ENCODE results near the gene BNIPL. TPM values are rescaled to one million over a fixed set of nuclear protein-coding genes. Genes with fewer than 3 reads are reported as not detected.

BNIPL gene
- total and polyA plus RNA-seq, 2 donors: 0.52 to 6.2 TPM

DNA sequence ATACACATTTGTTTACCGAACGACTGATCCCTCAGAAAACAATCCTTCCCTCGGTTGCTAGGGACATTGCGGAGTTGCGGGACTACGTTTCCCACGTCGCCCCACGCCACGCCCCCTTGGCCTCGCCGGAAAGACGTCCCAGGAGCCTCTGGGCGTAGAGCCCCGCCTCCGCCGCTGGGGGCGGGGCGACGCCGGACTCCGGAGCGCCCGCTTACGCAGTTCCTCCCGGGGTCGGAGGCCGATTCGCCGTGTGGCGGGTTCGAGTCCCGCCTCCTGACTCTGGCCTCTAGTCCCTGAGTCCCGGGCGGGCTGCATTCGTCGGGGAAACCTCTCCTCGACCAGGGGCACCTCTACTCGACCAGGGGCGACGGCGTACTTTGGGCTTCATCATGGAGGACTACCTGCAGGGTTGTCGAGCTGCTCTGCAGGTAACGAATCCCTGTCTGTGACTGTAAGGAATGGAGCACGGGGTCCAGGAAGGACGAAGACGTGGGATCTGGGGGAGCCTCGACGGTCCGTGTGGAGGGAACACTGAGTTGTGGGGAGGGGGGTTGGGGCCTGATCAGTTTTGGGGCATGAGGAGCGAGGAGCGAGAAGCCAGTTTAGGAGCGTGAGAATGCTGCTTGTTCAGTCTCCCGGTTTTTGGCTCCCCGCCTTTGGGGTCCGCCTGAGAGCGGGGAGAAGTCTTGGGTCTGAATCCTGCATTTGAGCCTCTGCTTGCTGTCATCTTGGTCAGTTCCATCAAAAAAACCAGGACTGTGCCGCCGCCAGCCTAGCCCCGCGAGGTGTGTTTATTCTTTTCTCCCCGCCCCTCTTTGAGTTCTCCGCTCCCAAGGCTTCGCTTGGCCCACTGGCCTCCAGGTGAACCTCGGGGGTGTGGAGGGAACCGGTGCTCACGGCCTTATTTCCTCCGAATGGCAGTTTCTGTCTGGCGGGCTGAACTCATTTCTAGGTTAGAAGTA is 27.9 kb upstream of the BNIPL start, which contains the start of gene PRUNE1:
Gene PRUNE1, plus strand, starts transcription at position 206 of the 962 bp plus-strand sequence. Its CDS starts 184 bp downstream, at position 390.
- Histone ChIP-seq H3K4me1 (ENCODE audit: control insufficient read depth in 2 of 2, insufficient read depth in 2 of 2, low read length in 2 of 2) (peaks cover 37 to 54% of the 10 kb centered on the region in 2 donors), H3K4me3 (ENCODE audit: low read length in 2 of 2) (peak within 1 kb of the TSS; percentile 81 to 93), H3K9me3 (ENCODE audit: control insufficient read depth in 2 of 2, insufficient read depth in 1 of 2, low read length in 1 of 2) (no peaks in the 10 kb centered on the region), H3K27ac (ENCODE audit: low read depth in 1 of 2, low read length in 1 of 2) (peak within 1 kb of the TSS; percentile 84), H3K27me3 (ENCODE audit: control insufficient read depth in 2 of 2, insufficient read depth in 1 of 2, low read length in 1 of 2) (no peaks in the 10 kb centered on the region), H3K36me3 (ENCODE audit: control insufficient read depth in 2 of 2, insufficient read depth in 2 of 2, low read length in 1 of 2) (peaks cover 3 to 6% of the 10 kb centered on the region in 2 donors)
- DNase-seq (ENCODE audit: low read depth in 6 of 9, low spot score in 9 of 9): peak; percentile 86 to 97 (median 90)
- WGBS: under 1% methylated on average over 69 of the region's 69 CpGs

DNA sequence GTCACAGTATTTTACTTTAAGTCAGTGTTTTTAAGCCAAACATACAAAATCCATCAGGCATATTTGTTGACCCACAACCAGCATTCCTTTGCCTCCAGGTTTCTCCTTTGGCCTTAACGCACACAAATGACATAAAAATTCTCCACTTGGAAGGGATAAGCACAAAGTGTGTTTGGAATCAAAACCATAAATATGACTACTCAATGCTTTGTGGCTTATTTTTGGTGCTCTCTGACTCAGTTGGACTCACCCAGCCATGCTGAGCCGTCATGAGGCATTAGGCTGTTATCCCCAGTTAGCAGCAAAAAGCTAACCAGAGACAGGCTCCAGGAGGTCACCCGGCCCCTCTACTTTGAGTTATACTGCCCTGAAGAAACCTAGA is 27.2 kb upstream of the BNIPL start:
- WGBS: 90% methylated on average over 3 of the region's 3 CpGs
- peak overlapping the region; percentile 81 to 93 for H3K4me3 ChIP-seq (ENCODE audit: low read length in 2 of 2)
- no peak overlapping the region for H3K27ac ChIP-seq (ENCODE audit: low read depth in 1 of 2, low read length in 1 of 2)
- no peaks in the 10 kb centered on the region for H3K9me3 ChIP-seq (ENCODE audit: control insufficient read depth in 2 of 2, insufficient read depth in 1 of 2, low read length in 1 of 2)
- H3K4me1 ChIP-seq (ENCODE audit: control insufficient read depth in 2 of 2, insufficient read depth in 2 of 2, low read length in 2 of 2): peaks cover 37 to 48% of the 10 kb centered on the region in 2 donors
- DNase-seq (ENCODE audit: low read depth in 6 of 9, low spot score in 9 of 9): no peak
- H3K27me3 ChIP-seq (ENCODE audit: control insufficient read depth in 2 of 2, insufficient read depth in 1 of 2, low read length in 1 of 2): no peaks in the 10 kb centered on the region
- peaks cover 3 to 6% of the 10 kb centered on the region in 2 donors for H3K36me3 ChIP-seq (ENCODE audit: control insufficient read depth in 2 of 2, insufficient read depth in 2 of 2, low read length in 1 of 2)

DNA sequence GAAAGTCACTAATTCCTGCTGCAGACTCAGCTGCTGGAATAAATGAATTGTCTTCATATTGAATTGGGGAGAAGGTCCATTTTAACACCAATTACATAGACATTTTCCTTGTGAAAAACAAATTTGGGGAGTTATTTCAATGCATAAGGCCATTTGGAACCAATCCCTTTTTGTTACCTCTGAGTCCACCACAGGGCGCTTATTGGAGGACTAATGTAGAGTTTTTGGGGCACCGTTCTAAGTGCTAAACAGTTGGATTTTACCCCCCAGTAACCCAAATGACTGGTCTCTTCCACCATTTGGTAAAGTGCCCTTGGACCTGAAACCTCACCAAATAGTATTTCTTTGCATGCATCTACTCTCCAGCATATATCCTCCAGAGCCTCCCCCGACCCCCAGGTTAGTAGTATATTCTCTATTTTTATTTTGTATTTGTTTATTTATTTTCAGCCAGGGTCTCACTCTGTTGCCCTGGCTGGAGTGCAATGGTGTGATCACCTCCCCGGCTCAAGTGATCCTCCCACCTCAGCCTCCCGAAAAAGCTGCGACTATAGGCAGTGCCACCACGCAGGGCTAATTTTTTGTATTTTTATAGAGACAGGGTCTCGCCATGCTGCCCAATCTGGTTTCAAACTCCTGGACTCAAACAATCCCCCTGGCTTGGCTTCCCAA is 26.6 kb upstream of the BNIPL start:
- 98% methylated on average over 8 of the region's 8 CpGs for WGBS
- peaks cover 37 to 45% of the 10 kb centered on the region in 2 donors for H3K4me1 ChIP-seq (ENCODE audit: control insufficient read depth in 2 of 2, insufficient read depth in 2 of 2, low read length in 2 of 2)
- no peak overlapping the region for H3K27ac ChIP-seq (ENCODE audit: low read depth in 1 of 2, low read length in 1 of 2)
- H3K4me3 ChIP-seq (ENCODE audit: low read length in 2 of 2): no peak overlapping the region
- H3K9me3 ChIP-seq (ENCODE audit: control insufficient read depth in 2 of 2, insufficient read depth in 1 of 2, low read length in 1 of 2): no peaks in the 10 kb centered on the region
- H3K36me3 ChIP-seq (ENCODE audit: control insufficient read depth in 2 of 2, insufficient read depth in 2 of 2, low read length in 1 of 2): peaks cover 3 to 6% of the 10 kb centered on the region in 2 donors
- H3K27me3 ChIP-seq (ENCODE audit: control insufficient read depth in 2 of 2, insufficient read depth in 1 of 2, low read length in 1 of 2): no peaks in the 10 kb centered on the region
- no peak for DNase-seq (ENCODE audit: low read depth in 6 of 9, low spot score in 9 of 9)

DNA sequence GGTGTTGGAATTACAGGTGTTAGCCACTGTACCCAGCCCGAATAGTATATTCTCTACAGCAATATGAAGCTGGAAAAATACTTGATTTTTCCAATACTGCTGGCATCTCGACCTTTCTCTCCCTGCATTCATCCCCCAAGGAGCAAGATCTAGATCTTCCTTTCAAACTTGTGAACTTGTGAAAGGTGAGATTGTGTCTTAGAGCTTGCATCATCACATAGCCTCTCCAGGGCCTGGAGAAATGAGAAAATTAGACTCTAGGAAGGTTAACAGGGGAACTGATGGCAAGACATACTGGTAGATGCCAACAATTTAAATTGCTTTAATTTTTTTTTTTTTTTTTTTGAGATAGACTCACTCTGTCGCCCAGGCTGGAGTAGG is 26.1 kb upstream of the BNIPL start:
- no peaks in the 10 kb centered on the region for H3K9me3 ChIP-seq (ENCODE audit: control insufficient read depth in 2 of 2, insufficient read depth in 1 of 2, low read length in 1 of 2)
- WGBS: 97% methylated on average over 3 of the region's 3 CpGs
- H3K4me3 ChIP-seq (ENCODE audit: low read length in 2 of 2): no peak overlapping the region
- H3K36me3 ChIP-seq (ENCODE audit: control insufficient read depth in 2 of 2, insufficient read depth in 2 of 2, low read length in 1 of 2): peaks cover 3 to 6% of the 10 kb centered on the region in 2 donors
- no peaks in the 10 kb centered on the region for H3K27me3 ChIP-seq (ENCODE audit: control insufficient read depth in 2 of 2, insufficient read depth in 1 of 2, low read length in 1 of 2)
- DNase-seq (ENCODE audit: low read depth in 6 of 9, low spot score in 9 of 9): no peak
- peaks cover 37 to 44% of the 10 kb centered on the region in 2 donors for H3K4me1 ChIP-seq (ENCODE audit: control insufficient read depth in 2 of 2, insufficient read depth in 2 of 2, low read length in 2 of 2)
- no peak overlapping the region for H3K27ac ChIP-seq (ENCODE audit: low read depth in 1 of 2, low read length in 1 of 2)

DNA sequence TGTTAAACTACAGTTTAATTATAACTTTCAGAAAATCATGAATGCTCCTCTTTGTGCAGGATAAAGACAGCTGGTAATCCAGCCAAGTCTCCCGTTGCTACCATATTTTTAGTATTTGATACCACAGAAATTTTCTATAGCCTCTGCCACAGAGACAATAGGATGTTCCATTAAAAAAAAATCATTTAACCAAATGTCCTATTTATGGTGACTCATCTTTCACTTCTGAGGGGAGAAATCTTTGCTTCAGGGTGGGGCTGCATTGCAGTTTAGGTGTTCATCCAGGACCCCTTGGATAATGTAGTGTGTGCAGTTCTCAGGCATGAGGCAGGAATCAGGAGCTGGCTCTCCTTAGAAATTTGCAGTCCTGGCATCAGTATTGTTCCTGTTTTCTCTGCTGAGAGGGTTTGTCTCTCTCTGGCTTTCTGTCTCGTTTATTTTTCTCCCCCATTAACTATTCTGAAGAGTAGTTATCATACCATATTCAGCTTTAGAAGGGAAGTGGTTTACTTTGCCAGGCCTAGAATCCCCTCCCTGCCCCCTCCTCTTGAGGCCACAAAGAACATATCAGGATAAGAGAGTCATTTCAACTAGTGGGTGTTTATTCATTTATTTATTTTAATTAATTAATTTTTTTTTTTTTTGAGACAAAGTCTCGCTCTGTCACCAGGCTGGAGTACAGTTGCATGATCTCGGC is 25.1 kb upstream of the BNIPL start:
- Histone ChIP-seq H3K36me3 (ENCODE audit: control insufficient read depth in 2 of 2, insufficient read depth in 2 of 2, low read length in 1 of 2) (peaks cover 3 to 6% of the 10 kb centered on the region in 2 donors), H3K27ac (ENCODE audit: low read depth in 1 of 2, low read length in 1 of 2) (peak overlapping the region in 1 of 2 donors; percentile 7), H3K9me3 (ENCODE audit: control insufficient read depth in 2 of 2, insufficient read depth in 1 of 2, low read length in 1 of 2) (no peaks in the 10 kb centered on the region), H3K27me3 (ENCODE audit: control insufficient read depth in 2 of 2, insufficient read depth in 1 of 2, low read length in 1 of 2) (no peaks in the 10 kb centered on the region), H3K4me3 (ENCODE audit: low read length in 2 of 2) (no peak overlapping the region), H3K4me1 (ENCODE audit: control insufficient read depth in 2 of 2, insufficient read depth in 2 of 2, low read length in 2 of 2) (peaks cover 29 to 34% of the 10 kb centered on the region in 2 donors)
- 69% methylated on average over 4 of the region's 4 CpGs for WGBS
- DNase-seq (ENCODE audit: low read depth in 6 of 9, low spot score in 9 of 9): no peak

DNA sequence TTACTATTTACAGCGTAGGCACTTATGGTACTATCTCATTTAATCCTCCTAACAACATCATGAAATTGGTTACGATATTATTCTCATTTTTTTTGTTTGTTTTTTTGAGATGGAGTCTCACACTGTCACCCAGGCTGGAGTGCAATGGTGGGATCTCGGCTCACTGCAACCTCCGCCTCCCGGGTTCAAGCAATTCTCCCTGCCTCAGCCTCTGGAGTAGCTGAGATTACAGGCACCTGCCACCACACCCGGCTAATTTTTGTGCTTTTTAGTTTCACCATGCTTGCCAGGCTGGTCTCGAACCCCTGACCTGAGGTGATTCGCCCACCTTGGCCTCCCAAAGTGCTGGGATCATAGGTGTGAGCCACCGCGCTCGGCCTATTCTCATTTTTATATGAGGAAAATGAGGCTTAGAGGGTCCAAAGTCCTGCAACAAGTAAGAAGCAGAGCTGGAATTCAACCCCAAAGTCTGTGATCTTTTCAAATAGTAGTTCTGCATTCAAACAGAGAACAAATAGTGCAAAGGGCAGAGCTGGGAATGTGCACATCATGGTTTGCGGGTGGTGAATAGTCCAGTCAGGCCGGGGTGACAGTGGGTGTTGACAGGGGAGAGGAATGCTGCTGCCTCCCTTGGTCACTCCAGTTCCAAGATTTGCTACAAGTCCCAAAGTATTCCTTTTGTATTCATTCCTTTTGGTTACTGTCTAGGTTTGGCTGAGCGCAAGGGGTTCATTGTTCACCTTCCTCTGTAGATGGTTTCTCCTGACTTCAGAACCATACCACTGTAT is 23.5 kb upstream of the BNIPL start:
- H3K27ac ChIP-seq (ENCODE audit: low read depth in 1 of 2, low read length in 1 of 2): no peak overlapping the region
- H3K36me3 ChIP-seq (ENCODE audit: control insufficient read depth in 2 of 2, insufficient read depth in 2 of 2, low read length in 1 of 2): peaks cover 3 to 7% of the 10 kb centered on the region in 2 donors
- 99% methylated on average over 14 of the region's 14 CpGs for WGBS
- H3K4me1 ChIP-seq (ENCODE audit: control insufficient read depth in 2 of 2, insufficient read depth in 2 of 2, low read length in 2 of 2): peaks cover 16 to 18% of the 10 kb centered on the region in 2 donors
- H3K27me3 ChIP-seq (ENCODE audit: control insufficient read depth in 2 of 2, insufficient read depth in 1 of 2, low read length in 1 of 2): no peaks in the 10 kb centered on the region
- DNase-seq (ENCODE audit: low read depth in 6 of 9, low spot score in 9 of 9): no peak
- H3K4me3 ChIP-seq (ENCODE audit: low read length in 2 of 2): no peak overlapping the region
- no peaks in the 10 kb centered on the region for H3K9me3 ChIP-seq (ENCODE audit: control insufficient read depth in 2 of 2, insufficient read depth in 1 of 2, low read length in 1 of 2)

DNA sequence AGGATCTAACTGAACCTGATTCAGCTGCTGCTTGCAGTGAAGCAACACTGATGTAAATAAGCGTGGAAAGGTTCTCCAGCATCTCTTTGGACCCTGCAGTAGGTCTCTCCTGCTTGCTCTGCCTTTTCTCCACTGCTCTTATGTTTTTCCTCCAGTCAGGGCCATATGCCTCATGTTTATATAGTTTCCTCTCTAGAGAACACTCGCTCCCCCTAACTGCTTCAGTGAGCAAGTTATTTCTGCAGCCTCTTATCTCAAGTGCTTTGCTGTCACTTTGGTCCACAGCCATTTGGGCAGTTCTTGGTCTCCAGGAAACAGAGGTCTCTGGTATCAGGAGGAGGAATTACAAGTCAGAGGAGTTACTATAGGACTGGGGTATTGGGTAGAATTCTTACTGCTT is 22.9 kb upstream of the BNIPL start:
- Histone ChIP-seq H3K4me1 (ENCODE audit: control insufficient read depth in 2 of 2, insufficient read depth in 2 of 2, low read length in 2 of 2) (peaks cover 13 to 15% of the 10 kb centered on the region in 2 donors), H3K4me3 (ENCODE audit: low read length in 2 of 2) (no peak overlapping the region), H3K9me3 (ENCODE audit: control insufficient read depth in 2 of 2, insufficient read depth in 1 of 2, low read length in 1 of 2) (no peaks in the 10 kb centered on the region), H3K27me3 (ENCODE audit: control insufficient read depth in 2 of 2, insufficient read depth in 1 of 2, low read length in 1 of 2) (no peaks in the 10 kb centered on the region), H3K27ac (ENCODE audit: low read depth in 1 of 2, low read length in 1 of 2) (no peak overlapping the region), H3K36me3 (ENCODE audit: control insufficient read depth in 2 of 2, insufficient read depth in 2 of 2, low read length in 1 of 2) (peaks cover 3 to 12% of the 10 kb centered on the region in 2 donors)
- WGBS: 97% methylated on average over 2 of the region's 2 CpGs
- no peak for DNase-seq (ENCODE audit: low read depth in 6 of 9, low spot score in 9 of 9)

DNA sequence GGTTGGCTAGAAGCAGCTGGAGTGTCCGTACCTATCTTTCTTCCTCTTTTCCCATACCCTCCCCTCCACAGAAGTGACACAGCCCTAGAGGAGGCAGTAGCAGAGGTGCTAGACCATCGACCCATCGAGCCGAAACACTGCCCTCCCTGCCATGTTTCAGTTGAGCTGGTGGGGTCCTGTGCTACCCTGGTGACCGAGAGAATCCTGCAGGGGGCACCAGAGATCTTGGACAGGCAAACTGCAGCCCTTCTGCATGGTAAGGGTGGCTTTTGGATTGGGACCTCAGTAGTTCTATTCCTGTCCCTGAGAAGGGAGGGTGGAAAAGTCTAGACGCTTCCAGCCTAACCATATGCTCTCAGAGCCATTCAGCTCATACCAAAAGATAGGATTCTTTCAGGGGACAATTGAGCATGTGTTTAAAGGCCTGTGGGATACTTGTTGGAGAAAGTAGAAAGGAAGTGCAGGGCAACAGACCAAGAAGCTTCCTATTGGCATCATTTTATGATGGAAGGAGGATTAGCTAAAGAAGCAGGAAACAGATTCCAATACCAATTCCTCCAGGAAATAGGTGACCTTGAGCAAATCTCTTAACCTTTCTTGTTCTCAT is 11.7 kb upstream of the BNIPL start:
- Histone ChIP-seq H3K4me3 (ENCODE audit: low read length in 2 of 2) (no peak overlapping the region), H3K27ac (ENCODE audit: low read depth in 1 of 2, low read length in 1 of 2) (no peak overlapping the region), H3K4me1 (ENCODE audit: control insufficient read depth in 2 of 2, insufficient read depth in 2 of 2, low read length in 2 of 2) (no peaks in the 10 kb centered on the region), H3K27me3 (ENCODE audit: control insufficient read depth in 2 of 2, insufficient read depth in 1 of 2, low read length in 1 of 2) (no peaks in the 10 kb centered on the region), H3K36me3 (ENCODE audit: control insufficient read depth in 2 of 2, insufficient read depth in 2 of 2, low read length in 1 of 2) (peaks cover 25 to 45% of the 10 kb centered on the region in 2 donors), H3K9me3 (ENCODE audit: control insufficient read depth in 2 of 2, insufficient read depth in 1 of 2, low read length in 1 of 2) (no peaks in the 10 kb centered on the region)
- DNase-seq (ENCODE audit: low read depth in 6 of 9, low spot score in 9 of 9): peak in 7 of 9 donors; percentile 65 to 88 (median 77)
- WGBS: 22% methylated on average over 6 of the region's 6 CpGs
